Calu3 (cell line): Measurements from ENCODE around the gene DKKL1. TPM values are rescaled to one million over a fixed set of nuclear protein-coding genes. Genes with fewer than 3 reads are reported as not detected.

ENCODE experiments used
- BruUV-seq: library from RNA; stranded (reverse); fragments of 400-500 nt; replicated peaks from 2 replicates; lab custom pipeline; 2021; lab: Mats Ljungman, UMichigan
- CTCF ChIA-PET: fragments of 300-600 bp; sonication (Branson Sonifier 250); formaldehyde crosslinking; loops from one replicate; lab custom pipeline; 2022; ENCODE audit warnings: antibody characterized with exemption; lab: Charles Lee
- DNase-seq: peaks from one replicate; pipeline ENCODE4 v3.0.0; 2022
- H3K27ac Mint-ChIP-seq: one replicate; pipeline ENCODE4 v1.8.0; 2022; ENCODE audit warnings: mixed read lengths; ENCODE audit not compliant: unreplicated experiment
- H3K27me3 Mint-ChIP-seq: one replicate; pipeline ENCODE4 v1.8.0; 2022; ENCODE audit warnings: mixed read lengths; ENCODE audit not compliant: unreplicated experiment
- H3K36me3 Mint-ChIP-seq: one replicate; pipeline ENCODE4 v1.8.0; 2022; ENCODE audit warnings: mild to moderate bottlenecking, moderate library complexity, mixed read lengths; ENCODE audit not compliant: insufficient read depth, unreplicated experiment
- H3K4me1 Mint-ChIP-seq: one replicate; pipeline ENCODE4 v1.8.0; 2022; ENCODE audit warnings: mild to moderate bottlenecking, low read depth, mixed read lengths; ENCODE audit not compliant: unreplicated experiment
- H3K4me3 Mint-ChIP-seq: one replicate; pipeline ENCODE4 v1.8.0; 2022; ENCODE audit warnings: mild to moderate bottlenecking, low read depth, moderate library complexity, mixed read lengths; ENCODE audit not compliant: unreplicated experiment
- H3K9me3 Mint-ChIP-seq: one replicate; pipeline ENCODE4 v1.8.0; 2022; ENCODE audit warnings: low read depth, mixed read lengths; ENCODE audit not compliant: unreplicated experiment
- intact Hi-C: fragments of 100-400 bp; cut with micrococcal nuclease; formaldehyde crosslinking; loops from one replicate; pipeline ENCODE4 v1.10.0; 2022; ENCODE audit not compliant: unreplicated experiment
- total RNA-seq: library from RNA; stranded (reverse); gene quantifications from 2 replicates; pipeline ENCODE4 v1.2.3, GENCODE V29; 2022
- TF ChIP-seq, protein P1 (sequence below): fragments of 200-600 bp; IDR thresholded peaks from one replicate; pipeline ENCODE4 v1.8.0; 2022; ENCODE audit warnings: antibody characterized with exemption; ENCODE audit not compliant: unreplicated experiment

The DKKL1 gene
- total RNA-seq, 1 experiment from 2014 or later = not detected

DNA sequence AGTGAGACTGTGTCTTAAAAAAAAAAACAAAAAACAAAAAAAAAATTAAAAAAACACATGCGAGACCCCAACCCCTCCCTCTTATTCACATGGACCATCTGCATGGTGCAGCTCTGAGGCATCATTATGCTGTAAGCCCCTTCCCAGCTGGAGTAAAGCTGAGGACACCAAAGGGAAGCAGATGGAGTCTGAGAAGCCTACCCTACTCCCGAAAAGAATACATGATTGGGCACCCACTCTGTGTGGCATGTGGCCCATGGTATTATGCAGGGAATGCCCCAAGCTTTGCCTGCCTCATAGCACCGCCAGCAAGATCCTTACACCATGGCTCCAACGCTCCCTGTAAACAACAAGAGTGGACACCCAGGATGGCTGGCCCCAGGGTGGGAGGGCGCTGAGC, 54.8 kb downstream of the DKKL1 start:
- Mint-ChIP-seq H3K9me3 (no peaks in the 10 kb centered on the region), H3K36me3 (peaks cover 5% of the 10 kb centered on the region), H3K4me3 (no peak overlapping the region), H3K27ac (no peak overlapping the region), H3K27me3 (peaks cover 100% of the 10 kb centered on the region), H3K4me1 (peaks cover 15% of the 10 kb centered on the region)
- CTCF ChIA-PET = interaction anchor here (2.6 kb wide), 1 partner anchor 24 kb away, joined by 5 read pairs; no protein-coding TSS in a partner anchor
- intact Hi-C loops = no loop called here
- no peak for DNase-seq
- TF ChIP-seq, protein P1, sequence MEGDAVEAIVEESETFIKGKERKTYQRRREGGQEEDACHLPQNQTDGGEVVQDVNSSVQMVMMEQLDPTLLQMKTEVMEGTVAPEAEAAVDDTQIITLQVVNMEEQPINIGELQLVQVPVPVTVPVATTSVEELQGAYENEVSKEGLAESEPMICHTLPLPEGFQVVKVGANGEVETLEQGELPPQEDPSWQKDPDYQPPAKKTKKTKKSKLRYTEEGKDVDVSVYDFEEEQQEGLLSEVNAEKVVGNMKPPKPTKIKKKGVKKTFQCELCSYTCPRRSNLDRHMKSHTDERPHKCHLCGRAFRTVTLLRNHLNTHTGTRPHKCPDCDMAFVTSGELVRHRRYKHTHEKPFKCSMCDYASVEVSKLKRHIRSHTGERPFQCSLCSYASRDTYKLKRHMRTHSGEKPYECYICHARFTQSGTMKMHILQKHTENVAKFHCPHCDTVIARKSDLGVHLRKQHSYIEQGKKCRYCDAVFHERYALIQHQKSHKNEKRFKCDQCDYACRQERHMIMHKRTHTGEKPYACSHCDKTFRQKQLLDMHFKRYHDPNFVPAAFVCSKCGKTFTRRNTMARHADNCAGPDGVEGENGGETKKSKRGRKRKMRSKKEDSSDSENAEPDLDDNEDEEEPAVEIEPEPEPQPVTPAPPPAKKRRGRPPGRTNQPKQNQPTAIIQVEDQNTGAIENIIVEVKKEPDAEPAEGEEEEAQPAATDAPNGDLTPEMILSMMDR = no peak
- no TSS peak for BruUV-seq

DNA sequence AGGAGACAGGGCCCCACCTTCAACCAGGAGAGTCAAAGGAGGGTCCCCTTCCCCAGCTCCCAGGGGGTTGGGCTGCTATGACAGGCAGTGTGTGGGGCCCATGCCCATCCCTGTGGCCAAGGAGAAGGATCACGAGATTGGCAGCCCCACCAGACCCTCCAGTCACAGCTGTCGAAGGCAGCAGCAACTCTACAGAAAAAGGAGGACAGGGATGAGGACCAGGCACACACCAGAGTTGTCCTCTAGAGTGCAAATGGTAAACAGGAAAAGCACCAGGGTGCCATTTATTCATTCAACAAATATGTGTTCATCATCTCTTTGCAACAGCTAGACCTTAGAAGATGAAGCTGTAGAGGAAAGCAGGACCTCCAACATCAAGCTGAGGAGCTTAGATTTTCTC, 55.5 kb downstream of the DKKL1 start:
- peaks cover 20% of the 10 kb centered on the region for H3K4me1 Mint-ChIP-seq
- H3K27ac Mint-ChIP-seq = no peak overlapping the region
- intact Hi-C loops = no loop called here
- BruUV-seq = no TSS peak
- TF ChIP-seq, protein P1 = no peak
- peaks cover 5% of the 10 kb centered on the region for H3K36me3 Mint-ChIP-seq
- H3K4me3 Mint-ChIP-seq = no peak overlapping the region
- DNase-seq = no peak
- CTCF ChIA-PET = interaction anchor here (2.6 kb wide), 1 partner anchor 23 kb away, joined by 5 read pairs; no protein-coding TSS in a partner anchor
- no peaks in the 10 kb centered on the region for H3K9me3 Mint-ChIP-seq
- H3K27me3 Mint-ChIP-seq = peaks cover 100% of the 10 kb centered on the region

DNA sequence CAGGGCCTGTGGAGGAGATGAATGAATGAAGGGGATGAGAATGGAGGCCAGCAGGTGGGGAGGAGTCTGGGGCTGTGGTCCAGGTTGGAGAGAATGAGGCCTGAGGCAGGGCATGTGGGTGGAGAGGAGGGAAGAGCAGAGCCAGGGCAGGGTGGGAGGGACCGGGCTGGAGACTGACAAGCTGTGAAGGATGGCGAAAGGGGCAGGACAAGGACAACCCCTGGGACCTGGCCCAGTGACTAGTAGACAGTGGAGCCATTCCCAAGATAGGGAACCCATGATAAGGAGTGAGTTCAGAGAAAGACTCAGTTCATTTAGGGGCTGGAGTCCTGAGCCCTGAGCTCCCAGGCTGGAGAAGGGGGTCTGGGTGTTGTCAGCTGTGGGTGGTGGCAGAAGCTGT, 56.5 kb downstream of the DKKL1 start:
- no TSS peak for BruUV-seq
- no peak overlapping the region for H3K27ac Mint-ChIP-seq
- H3K9me3 Mint-ChIP-seq = no peaks in the 10 kb centered on the region
- peaks cover 100% of the 10 kb centered on the region for H3K27me3 Mint-ChIP-seq
- no peak overlapping the region for H3K4me3 Mint-ChIP-seq
- TF ChIP-seq, protein P1 = no peak
- H3K4me1 Mint-ChIP-seq = peaks cover 20% of the 10 kb centered on the region
- peaks cover 5% of the 10 kb centered on the region for H3K36me3 Mint-ChIP-seq
- intact Hi-C loops = no loop called here
- no peak for DNase-seq
- CTCF ChIA-PET = interaction anchor here (0.5 kb wide), 1 partner anchor 894 kb away, joined by 3 read pairs; no protein-coding TSS in a partner anchor

DNA sequence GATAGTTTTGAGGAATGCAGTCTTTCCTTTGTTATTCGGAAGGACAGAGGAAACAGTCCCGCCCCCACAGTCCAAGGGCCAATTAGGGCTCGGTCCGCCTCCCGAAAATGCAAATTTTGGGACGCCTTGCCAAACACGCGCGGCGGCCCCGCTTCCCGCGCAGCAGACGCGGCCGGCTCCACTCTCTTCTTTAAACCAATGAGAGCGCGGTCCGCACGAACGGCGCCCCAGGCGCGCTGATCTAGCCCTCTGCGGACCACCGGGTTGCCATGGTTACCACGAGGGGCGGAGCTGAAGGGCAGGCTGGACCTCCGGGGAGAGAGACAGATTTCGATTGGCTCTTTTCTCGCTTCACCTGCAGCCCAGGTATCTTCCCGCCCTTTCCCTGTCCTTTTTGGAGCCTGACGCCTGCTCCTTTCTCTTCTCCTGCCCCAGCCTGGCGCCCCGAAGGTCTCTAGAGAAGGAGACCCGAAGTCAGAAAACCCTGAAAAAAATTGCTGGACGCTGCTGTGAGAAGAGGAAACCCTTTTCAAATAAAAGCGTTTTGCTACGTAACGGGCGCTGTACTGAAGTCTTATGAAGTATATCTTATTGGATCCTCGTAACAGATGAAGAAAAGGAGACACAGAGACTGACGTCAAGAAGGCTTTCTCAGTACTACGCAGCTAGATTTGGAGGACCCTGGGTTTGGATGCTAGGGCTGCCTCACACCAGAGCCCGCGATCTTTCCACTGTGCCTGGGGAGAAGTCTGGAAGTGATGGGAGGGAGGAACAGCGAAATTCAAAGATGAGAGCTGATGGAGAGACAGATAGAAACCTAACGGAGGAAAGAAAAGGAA, 57.6 kb downstream of the DKKL1 start:
- CTCF ChIA-PET = interaction anchor here (0.5 kb wide), 1 partner anchor 893 kb away, joined by 3 read pairs; no protein-coding TSS in a partner anchor
- no peak overlapping the region for H3K4me3 Mint-ChIP-seq
- H3K4me1 Mint-ChIP-seq = peaks cover 30% of the 10 kb centered on the region
- no TSS peak for BruUV-seq
- H3K9me3 Mint-ChIP-seq = no peaks in the 10 kb centered on the region
- TF ChIP-seq, protein P1 = no peak
- H3K27me3 Mint-ChIP-seq = peaks cover 100% of the 10 kb centered on the region
- intact Hi-C loops = no loop called here
- no peak for DNase-seq
- H3K27ac Mint-ChIP-seq = no peak overlapping the region
- peaks cover 5% of the 10 kb centered on the region for H3K36me3 Mint-ChIP-seq
